Nephron progenitor cell (in vitro differentiated cells): ENCODE results near the gene TNFRSF18.

Experiments
- DNase-seq: peaks from one replicate; pipeline ENCODE4 v3.0.0; 2021
- H3K27ac Mint-ChIP-seq: 2 replicates; pipeline ENCODE4 v1.8.0; 2021; ENCODE audit warnings: mild to moderate bottlenecking, moderate library complexity, mixed read lengths
- H3K27me3 Mint-ChIP-seq: 2 replicates; pipeline ENCODE4 v1.8.0; 2021; ENCODE audit warnings: mild to moderate bottlenecking, low read depth, mixed read lengths; ENCODE audit not compliant: poor library complexity
- H3K36me3 Mint-ChIP-seq: 2 replicates; pipeline ENCODE4 v1.8.0; 2021; ENCODE audit warnings: low read depth, mixed read lengths
- H3K4me1 Mint-ChIP-seq: 2 replicates; pipeline ENCODE4 v1.8.0; 2021; ENCODE audit warnings: mixed read lengths
- H3K4me3 Mint-ChIP-seq: 2 replicates; pipeline ENCODE4 v1.8.0; 2021; ENCODE audit warnings: mild to moderate bottlenecking, moderate library complexity, mixed read lengths
- H3K9me3 Mint-ChIP-seq: 2 replicates; pipeline ENCODE4 v1.8.0; 2021; ENCODE audit warnings: mild to moderate bottlenecking, moderate library complexity, mixed read lengths
- CTCF ChIP-seq: fragments of 200-600 bp; sonication (generic); IDR thresholded peaks from 2 replicates; pipeline ENCODE4 v1.5.0; 2021; ENCODE audit warnings: antibody characterized with exemption

The TNFRSF18 gene

GRCh38 chr1:1202831-1203560 lies 3.4 kb downstream of the TNFRSF18 start:
- Mint-ChIP-seq H3K36me3 (no peaks in the 10 kb centered on the region), H3K9me3 (no peaks in the 10 kb centered on the region), H3K27ac (no peak overlapping the region), H3K4me3 (no peak overlapping the region), H3K4me1 (peaks cover 3% of the 10 kb centered on the region), H3K27me3 (peaks cover 36% of the 10 kb centered on the region)
- TF ChIP-seq CTCF, result no peak
- peak; percentile 10 for DNase-seq

DNA sequence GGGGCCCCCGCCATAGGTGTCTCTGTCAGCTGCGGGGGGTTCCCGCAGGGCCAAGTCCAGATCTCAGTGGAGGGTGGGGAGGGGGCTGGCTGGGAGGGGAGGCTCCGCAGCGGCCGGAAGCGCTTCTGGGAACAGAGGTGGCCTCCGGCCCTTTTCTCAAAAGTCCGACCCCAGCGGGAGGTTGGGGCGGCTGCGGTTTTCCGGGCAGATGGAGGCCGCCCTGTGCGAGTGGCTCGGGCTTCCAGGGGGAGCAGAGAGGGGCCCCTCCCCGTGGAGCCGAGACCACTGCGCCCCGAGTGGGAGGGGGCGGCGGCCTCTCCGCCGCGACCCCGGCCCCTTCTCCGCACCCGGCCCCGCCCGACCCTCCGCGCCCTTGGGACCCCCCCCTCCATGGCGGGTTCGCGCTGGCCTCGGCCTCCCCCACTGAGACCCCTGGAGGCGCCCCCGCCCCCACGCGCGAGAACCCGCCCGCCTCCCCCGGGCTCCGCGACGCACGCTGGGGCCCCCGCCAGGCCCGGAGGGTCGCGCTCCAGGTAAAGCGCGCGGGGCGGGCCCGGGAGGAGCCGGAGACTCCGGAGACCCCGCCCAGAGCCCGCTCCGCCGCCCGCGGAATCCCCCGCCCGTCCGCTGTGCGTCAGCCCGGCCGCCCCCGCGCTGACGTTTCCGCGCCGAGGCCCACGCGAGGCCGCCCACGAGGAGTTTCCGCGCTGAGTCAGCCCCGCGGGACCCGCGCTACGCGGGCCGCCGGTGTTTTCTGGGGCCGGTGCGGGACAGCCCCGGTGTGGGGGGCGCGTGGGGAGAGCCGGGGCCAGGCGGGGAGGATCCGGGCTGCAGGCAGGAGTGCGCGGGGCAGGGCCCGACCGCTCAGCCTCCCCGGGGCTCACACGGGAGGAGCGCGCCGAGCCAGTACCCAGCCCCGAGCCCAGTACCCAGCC lies 5.2 kb downstream of the TNFRSF18 start:
- no peaks in the 10 kb centered on the region for H3K9me3 Mint-ChIP-seq
- TF ChIP-seq CTCF, result no peak
- H3K27ac Mint-ChIP-seq, result no peak overlapping the region
- H3K27me3 Mint-ChIP-seq, result peaks cover 27% of the 10 kb centered on the region
- H3K4me1 Mint-ChIP-seq, result no peaks in the 10 kb centered on the region
- peak overlapping the region; percentile 44 for H3K4me3 Mint-ChIP-seq
- peak; percentile 74 for DNase-seq
- no peaks in the 10 kb centered on the region for H3K36me3 Mint-ChIP-seq

- TF ChIP-seq CTCF, result no peak
- DNase-seq, result peak; percentile 10
- Mint-ChIP-seq H3K4me3 (peak overlapping the region; percentile 44), H3K9me3 (peaks cover 7% of the 10 kb centered on the region), H3K36me3 (no peaks in the 10 kb centered on the region), H3K4me1 (no peaks in the 10 kb centered on the region), H3K27me3 (peaks cover 28% of the 10 kb centered on the region), H3K27ac (no peak overlapping the region)
Measured at GRCh38 chr1:1199961-1200875, 6.2 kb downstream of the TNFRSF18 start.

- no peak overlapping the region for H3K27ac Mint-ChIP-seq
- peaks cover 16% of the 10 kb centered on the region for H3K9me3 Mint-ChIP-seq
- TF ChIP-seq CTCF, result no peak
- H3K36me3 Mint-ChIP-seq, result peaks cover 5% of the 10 kb centered on the region
- no peak overlapping the region for H3K4me3 Mint-ChIP-seq
- H3K27me3 Mint-ChIP-seq, result peaks cover 31% of the 10 kb centered on the region
- peak; percentile 1 for DNase-seq
- no peaks in the 10 kb centered on the region for H3K4me1 Mint-ChIP-seq
Measured at GRCh38 chr1:1199141-1199960, 7.0 kb downstream of the TNFRSF18 start.
